AG04450 (cell line): ENCODE measurements around the gene CCDC68. TPM values are rescaled to one million over a fixed set of nuclear protein-coding genes. Genes with fewer than 3 reads are reported as not detected.

Experiments used
- CTCF ChIA-PET: fragments of 300-600, 350-600 bp; formaldehyde crosslinking; extraction: SDS; loops from one replicate; lab custom pipeline; 2022; ENCODE audit warnings: antibody characterized with exemption, inconsistent platforms; lab: Charles Lee
- POLR2A ChIA-PET: fragments of 350-600 bp; formaldehyde crosslinking; extraction: SDS; loops from one replicate; lab custom pipeline; 2021; ENCODE audit warnings: antibody characterized with exemption, inconsistent platforms; lab: Yijun Ruan, JAX
- DNase-seq: peaks from one replicate; pipeline ENCODE4 v3.0.0-alpha.2; 2011; ENCODE audit warnings: low read depth, low spot score
- H3K27ac ChIP-seq: one replicate; pipeline ENCODE4 v1.5.1; 2012; ENCODE audit warnings: low read depth, low read length, control low read depth
- H3K27me3 ChIP-seq: one replicate; pipeline ENCODE4 v1.6.0; 2012; ENCODE audit warnings: low read length; ENCODE audit not compliant: control insufficient read depth, insufficient read depth
- H3K4me3 ChIP-seq: 2 replicates; pipeline ENCODE4 v1.5.1; 2011; ENCODE audit warnings: mild to moderate bottlenecking, low read depth, low read length, control low read depth
- H3K9me3 ChIP-seq: 2 replicates; pipeline ENCODE4 v1.5.1; 2012; ENCODE audit warnings: low read length; ENCODE audit not compliant: control insufficient read depth, insufficient read depth
- polyA plus RNA-seq: library from polyadenylated mRNA; depleted of rRNA; stranded (reverse); fragments of >200 nt; gene quantifications from 2 replicates; pipeline ENCODE4 v1.2.3, GENCODE V29; 2011
- TF ChIP-seq, protein P1 (sequence below): IDR thresholded peaks from 2 replicates; pipeline ENCODE4 v1.5.1; 2011; ENCODE audit warnings: low read depth, low read length, control low read depth, inconsistent platforms

The CCDC68 gene
- polyA plus RNA-seq, 1 experiment, result 9.5 TPM

DNA sequence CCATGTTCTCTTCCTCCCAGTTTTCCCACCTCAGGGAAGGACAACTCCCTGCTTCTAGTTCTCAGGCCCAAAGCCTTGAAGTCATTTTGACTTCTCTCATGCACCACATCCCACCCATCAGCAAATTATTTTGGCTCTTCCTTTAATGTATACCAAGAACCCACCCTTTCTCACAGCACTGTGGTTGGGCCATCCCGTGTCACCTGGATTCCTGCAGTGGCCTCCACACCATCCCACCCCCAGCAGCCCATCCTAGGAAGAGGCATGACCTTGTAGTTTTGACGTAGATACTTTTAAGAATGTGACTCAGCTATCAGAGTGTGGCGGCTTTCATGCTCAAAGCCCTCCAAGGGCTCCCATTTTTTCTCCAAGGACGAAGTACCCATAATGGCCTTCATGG, 25.6 kb upstream of the CCDC68 start:
- ChIA-PET POLR2A (no interaction called here), CTCF (interaction anchor here (0.6 to 4.6 kb wide), 5 partner anchors 10 to 305 kb away, joined by 5 to 131 read pairs (median 23); no protein-coding TSS in a partner anchor)
- Histone ChIP-seq H3K27me3 (no peaks in the 10 kb centered on the region), H3K4me3 (no peak overlapping the region), H3K27ac (no peak overlapping the region), H3K9me3 (no peaks in the 10 kb centered on the region)
- DNase-seq, result no peak
- TF ChIP-seq, protein P1, sequence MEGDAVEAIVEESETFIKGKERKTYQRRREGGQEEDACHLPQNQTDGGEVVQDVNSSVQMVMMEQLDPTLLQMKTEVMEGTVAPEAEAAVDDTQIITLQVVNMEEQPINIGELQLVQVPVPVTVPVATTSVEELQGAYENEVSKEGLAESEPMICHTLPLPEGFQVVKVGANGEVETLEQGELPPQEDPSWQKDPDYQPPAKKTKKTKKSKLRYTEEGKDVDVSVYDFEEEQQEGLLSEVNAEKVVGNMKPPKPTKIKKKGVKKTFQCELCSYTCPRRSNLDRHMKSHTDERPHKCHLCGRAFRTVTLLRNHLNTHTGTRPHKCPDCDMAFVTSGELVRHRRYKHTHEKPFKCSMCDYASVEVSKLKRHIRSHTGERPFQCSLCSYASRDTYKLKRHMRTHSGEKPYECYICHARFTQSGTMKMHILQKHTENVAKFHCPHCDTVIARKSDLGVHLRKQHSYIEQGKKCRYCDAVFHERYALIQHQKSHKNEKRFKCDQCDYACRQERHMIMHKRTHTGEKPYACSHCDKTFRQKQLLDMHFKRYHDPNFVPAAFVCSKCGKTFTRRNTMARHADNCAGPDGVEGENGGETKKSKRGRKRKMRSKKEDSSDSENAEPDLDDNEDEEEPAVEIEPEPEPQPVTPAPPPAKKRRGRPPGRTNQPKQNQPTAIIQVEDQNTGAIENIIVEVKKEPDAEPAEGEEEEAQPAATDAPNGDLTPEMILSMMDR, result no peak

DNA sequence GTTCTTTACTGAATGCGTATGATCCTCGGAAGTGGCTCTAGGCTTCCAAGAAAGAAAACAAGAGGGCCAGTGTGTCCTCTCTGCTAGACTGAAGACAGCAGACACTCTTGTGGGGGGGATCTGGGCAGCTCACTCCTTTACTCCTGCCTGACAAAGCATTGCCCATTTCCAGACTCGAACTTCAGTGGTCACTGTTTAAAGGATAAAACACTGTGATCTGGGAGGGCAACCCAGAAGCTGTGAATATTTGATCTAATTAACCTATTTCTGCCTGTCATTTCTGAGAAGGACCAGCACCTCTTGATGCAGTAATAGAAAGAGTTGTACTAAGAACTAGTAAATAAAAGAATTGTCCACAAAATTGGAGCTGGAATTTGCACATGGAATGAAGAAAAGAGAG, 24.5 kb upstream of the CCDC68 start:
- ChIA-PET CTCF (interaction anchor here (0.5 to 4.6 kb wide), 38 partner anchors 8 to 592 kb away, joined by 3 to 131 read pairs (median 5); no protein-coding TSS in a partner anchor), POLR2A (no interaction called here)
- Histone ChIP-seq H3K27ac (no peak overlapping the region), H3K27me3 (no peaks in the 10 kb centered on the region), H3K4me3 (no peak overlapping the region), H3K9me3 (no peaks in the 10 kb centered on the region)
- DNase-seq, result no peak
- TF ChIP-seq, protein P1, result no peak

DNA sequence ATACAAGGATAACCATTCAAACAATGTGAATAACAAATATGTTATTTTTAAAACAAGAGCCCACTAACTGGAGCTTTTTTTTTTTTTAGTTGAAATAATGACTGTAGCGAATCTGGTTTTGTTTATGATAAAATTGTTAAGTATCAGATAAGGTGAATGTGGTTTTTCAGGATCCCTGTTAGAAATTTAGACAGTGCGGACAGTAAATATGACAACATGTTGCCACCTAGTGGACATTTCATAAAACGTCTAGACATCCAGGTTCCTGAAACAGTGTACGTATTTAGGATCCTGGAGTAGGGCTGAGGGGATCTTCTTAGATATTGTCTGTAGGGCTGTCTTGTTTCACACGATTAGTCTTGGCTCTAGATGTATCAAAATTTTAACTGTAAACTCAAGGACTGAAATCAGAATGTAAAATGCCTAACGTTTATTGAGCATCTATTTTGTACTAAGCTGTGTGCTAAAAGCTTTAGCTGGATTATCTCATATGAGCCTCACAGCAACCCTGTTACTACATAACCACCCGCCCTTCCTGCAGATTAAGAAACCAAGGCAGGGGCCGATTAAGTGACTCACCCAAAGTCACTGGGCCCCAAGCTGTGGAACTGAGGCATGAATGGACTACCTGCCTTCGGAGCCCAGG, 23.9 kb upstream of the CCDC68 start:
- CTCF ChIA-PET, result interaction anchor here (0.5 to 4.6 kb wide), 110 partner anchors 8 to 1797 kb away, joined by 3 to 131 read pairs (median 4); no protein-coding TSS in a partner anchor
- TF ChIP-seq, protein P1, result peak; percentile 60
- no peaks in the 10 kb centered on the region for H3K9me3 ChIP-seq
- no peak overlapping the region for H3K4me3 ChIP-seq
- POLR2A ChIA-PET, result no interaction called here
- H3K27ac ChIP-seq, result no peak overlapping the region
- no peaks in the 10 kb centered on the region for H3K27me3 ChIP-seq
- peak; percentile 37 for DNase-seq

DNA sequence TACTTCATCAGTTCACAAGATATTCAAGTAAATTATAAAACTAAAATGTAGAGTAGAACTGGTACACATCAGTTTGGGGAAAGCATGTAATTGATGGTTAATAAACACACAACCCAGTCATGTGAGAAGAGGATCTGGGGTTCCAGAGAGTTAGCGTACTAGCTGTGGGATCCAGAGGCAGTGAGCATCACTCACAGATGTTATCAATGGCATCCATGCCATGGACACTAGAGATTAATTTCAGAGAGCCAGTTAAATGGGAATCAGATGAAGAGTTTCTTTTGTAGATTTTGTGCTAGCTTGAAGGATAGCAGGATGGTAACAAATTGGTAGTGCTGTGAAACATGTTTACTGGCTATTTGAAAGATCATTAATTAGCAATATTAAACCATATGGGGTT, 21.8 kb upstream of the CCDC68 start:
- TF ChIP-seq, protein P1, result no peak
- ChIA-PET POLR2A (no interaction called here), CTCF (interaction anchor here (1.7 kb wide), 1 partner anchor 302 kb away, joined by 5 read pairs; no protein-coding TSS in a partner anchor)

DNA sequence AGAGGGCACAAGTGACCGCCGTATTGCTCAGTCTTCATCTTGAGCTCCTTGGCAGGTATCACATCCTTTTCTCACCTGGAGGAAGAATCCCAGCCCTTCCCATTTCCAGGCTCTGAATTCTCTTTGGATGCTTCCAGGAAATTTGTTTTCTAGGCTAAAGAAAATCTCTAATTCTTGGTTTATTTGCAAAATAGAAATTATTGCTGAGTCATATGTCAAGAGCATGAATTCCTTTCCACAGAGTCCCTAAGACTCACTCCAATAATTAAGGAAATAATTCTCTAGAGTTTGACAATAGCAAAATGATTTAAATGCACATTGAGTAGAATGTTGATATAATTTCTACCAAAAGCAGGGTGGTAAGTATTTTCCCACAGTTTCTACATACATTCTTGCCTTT, 16.3 kb upstream of the CCDC68 start:
- Histone ChIP-seq H3K4me3 (no peak overlapping the region), H3K27me3 (no peaks in the 10 kb centered on the region), H3K9me3 (no peaks in the 10 kb centered on the region), H3K27ac (no peak overlapping the region)
- TF ChIP-seq, protein P1, result no peak
- no peak for DNase-seq
- ChIA-PET POLR2A (no interaction called here), CTCF (interaction anchor here (0.7 to 2.8 kb wide), 6 partner anchors 8 to 304 kb away, joined by 3 to 23 read pairs (median 3); no protein-coding TSS in a partner anchor)

More for the DNA sequence above, 21.8 kb upstream of the CCDC68 start:
- Histone ChIP-seq H3K9me3 (no peaks in the 10 kb centered on the region), H3K27me3 (no peaks in the 10 kb centered on the region), H3K27ac (no peak overlapping the region), H3K4me3 (no peak overlapping the region)
- no peak for DNase-seq
